ENCODE data around the gene GPRIN1. TPM values are rescaled to one million over a fixed set of nuclear protein-coding genes. Genes with fewer than 3 reads are reported as not detected.
"Not testable (repeated sequence)": the region's sequence is repeated elsewhere in the genome, so short reads cannot be mapped to it uniquely, and the experiment has no call there.

The GPRIN1 gene
- polyA plus RNA-seq, 5 donors, result 0.72 to 1.2 (median 1.0) TPM

DNA sequence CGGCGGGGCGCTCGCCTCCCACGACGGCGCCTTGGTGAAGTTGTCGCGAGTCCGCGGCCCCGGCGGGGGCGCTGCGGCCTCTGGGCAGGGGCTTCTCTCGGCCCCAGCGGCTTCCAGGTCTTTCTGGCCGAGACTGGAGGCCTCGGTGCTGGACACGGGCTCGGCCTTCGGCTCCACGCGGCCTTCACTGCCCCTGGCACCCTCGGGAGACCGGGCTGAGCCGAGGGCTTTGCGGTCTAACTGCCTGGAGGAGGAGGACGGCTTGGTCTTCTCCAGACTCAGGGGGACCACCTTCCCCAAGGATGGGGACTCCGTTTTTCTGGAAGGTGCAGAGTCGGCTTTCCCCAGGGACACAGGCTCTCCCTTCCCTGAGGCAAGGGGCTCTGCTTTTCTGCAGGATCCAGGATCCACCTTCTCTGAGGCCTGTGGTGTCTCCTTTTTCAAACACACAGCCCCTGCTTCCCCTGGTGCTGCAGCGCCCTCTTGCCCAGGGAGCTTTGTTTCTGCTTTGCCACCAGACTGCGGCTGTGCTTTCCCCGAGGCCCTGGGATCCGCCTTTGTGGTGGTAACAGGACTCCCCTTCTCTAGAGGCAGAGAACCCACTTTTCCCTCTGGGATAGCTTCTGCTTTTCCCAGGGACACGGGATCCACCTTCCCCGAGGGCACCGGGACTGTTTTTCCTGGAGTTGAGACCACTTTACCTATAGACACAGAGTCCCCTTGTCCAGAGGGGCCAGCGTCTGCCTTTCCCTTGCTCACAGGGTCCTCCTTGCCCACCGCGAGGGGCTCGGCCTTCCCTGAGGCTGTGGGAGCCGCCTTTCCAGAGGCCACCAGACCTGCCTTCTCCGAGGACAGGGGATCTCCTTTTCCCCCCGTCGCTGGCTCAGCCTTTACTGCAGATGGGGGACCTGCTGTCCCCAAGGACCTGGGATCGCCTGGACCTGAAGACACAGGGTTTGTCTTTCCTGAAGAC is 12.3 kb downstream of the GPRIN1 start:
- no peak for DNase-seq

DNA sequence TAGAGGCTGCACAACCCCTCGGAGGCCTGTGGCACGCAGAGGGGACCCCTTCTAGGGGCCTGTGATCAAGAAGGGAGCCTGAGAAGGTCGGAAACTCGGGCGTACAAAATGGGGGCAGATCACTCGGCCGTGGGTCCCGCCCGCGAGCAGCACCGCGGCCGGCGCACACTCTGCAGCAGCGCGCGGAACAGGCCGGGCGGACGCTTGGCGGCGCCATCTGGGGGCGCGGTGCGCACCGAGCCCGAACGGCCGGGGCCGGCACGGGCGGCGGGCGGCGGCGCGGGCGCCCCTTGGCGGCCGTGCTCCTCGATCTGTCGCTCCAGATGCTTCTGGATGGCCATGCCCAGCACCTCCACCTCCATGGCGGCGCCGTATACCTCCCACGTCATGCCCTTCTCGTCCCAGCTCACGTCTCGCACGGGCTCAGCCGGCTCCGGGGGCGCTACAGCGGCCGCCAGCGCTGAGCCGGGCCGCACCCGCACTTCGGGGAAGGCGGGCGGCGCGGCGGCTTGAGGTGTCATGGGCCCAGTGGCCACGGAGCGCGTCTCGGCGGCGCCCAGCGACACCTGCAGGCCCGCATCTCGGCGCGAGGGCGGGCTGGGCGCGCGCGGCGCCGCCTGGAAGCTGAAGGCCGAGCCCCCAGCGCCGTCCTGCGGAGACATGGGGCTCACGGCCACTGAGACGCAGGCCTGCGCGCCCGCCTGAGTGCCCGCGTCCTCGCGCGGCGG is 13.1 kb downstream of the GPRIN1 start:
- DNase-seq, result peak in 1 of 2 donors; percentile 35

DNA sequence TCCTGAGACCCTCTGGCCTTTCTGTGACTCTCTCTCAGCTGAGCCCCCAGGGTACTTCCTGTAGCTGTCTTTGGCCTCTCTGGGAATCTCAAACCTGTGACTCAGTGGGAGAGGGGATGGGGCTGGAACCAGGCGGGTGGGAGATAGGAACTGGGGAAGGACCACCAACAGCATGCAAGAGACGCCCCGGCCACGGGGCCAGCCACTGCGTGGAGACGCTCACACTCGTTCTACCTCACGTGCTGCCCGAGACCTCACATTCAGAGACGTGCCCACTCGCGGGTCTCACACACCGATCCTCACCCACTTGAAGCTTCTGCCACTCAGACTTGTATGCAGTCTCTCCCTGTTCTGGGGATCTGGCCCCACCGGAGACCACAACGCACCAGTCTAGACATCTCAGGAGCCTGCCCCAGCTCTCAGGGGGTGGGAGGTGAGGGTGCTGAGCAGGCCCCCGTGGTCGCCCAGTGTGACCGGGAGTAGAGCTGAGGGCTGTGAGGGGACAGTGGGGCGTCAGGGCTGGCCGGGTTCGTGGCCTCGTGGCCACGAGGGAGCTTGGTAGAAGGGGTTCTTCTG is 13.8 kb downstream of the GPRIN1 start:
- no peak for DNase-seq

DNA sequence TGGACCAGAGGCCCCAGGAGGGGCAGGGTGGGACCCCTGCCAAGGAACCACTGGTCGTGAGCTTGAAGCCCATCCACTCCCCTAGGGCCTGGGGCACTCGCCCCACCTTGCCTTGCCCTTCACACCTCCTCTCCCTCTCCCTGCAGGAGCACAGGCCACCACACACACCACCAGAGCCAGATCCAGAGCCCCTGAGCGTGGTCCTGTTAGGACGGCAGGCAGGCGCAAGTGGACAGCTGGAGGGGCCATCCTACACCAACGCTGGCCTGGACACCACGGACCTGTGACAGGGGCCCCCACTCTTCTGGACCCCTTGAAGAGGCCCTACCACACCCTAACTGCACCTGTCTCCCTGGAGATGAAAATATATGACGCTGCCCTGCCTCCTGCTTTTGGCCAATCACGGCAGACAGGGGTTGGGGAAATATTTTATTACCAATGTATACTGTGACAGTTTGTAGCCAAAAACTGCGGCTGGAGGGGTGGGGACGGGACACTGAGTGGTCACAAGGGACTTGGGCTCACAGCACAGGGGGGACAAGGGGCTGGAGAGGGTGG is 14.5 kb downstream of the GPRIN1 start:
- DNase-seq, result no peak

DNA sequence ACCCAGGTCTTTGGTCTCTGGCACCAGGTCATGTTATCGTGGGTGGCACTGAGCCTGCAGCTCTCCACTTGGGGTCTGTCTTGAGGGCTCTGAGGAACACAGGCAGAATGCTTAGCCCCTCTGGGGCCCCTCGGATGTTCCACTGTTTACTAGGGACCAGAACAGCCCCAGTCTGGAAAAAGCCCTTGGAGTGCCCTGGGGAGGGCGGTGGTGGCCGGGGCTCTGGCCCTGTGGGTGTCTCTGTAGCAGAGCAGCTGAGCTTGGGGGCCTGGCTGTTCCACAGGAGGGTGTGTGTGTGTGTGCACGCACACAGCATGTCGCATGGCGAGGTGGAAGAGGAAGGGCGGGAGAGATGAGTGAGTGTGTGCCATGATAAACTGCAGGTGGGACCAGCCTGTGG is 15.4 kb downstream of the GPRIN1 start:
- DNase-seq, result no peak

DNA sequence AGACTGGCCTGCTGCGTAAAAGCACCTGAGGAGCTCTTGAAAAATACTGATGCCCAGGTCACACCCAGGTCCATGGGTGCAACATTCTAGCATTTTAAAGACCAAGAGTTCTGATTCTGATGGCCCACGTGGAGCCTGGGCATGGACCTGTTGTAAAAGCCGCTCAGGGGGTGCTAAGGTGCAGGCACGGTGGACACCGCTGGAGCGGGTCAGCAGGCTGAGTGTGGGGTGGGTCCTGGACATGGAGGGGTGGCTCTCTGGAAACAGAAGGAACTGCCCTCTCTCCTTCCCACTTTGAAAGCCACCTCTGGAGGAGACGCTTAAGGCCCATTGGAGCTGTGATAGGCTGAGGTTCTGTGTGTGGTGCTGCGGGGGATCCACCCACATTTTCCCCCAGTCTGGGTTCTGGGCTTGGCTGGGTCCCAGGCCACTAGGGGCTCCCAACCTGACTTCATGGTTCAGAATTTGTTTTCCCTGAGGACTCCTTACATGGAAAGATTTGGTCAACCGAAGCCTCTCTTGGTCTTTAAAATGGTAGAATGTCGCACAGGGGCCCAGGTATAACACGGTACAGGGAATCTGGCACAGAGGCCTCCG is 16.6 kb downstream of the GPRIN1 start:
- DNase-seq, result no peak

DNA sequence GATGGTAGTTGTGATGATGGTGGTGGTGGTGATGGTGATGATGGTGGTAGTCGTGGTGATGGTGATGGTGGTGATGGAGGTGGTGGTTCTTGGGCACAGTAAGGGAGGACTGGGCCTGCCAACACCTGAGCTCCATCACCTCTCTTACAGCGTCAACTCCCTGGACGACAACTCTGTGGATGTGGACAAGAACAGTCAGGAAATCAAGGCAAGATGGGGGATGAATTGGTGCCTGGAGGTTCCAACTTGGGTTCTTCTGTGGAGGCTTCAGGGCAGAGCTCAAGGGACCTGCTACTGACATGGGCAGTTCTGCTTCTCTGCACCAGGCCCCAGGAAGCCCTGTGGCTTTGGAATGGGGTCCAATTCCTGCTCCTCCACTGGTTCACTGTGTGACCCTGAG is 17.4 kb downstream of the GPRIN1 start:
- DNase-seq, result no peak

DNA sequence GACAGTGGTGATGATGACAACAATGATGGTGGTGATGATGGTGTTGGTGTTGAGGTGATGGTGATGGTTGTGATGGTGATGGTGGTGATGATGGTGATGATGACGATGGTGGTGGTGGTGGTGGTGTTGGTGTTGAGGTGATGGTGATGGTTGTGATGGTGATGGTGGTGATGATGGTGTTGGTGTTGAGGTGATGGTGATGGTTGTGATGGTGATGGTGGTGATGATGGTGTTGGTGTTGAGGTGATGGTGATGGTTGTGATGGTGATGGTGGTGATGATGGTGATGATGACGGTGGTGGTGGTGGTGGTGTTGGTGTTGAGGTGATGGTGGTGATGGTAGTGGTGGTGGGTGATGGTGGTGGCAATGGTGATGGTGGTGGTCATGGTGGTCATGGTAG is 18.3 kb downstream of the GPRIN1 start:
- DNase-seq, result not testable (repeated sequence)

DNA sequence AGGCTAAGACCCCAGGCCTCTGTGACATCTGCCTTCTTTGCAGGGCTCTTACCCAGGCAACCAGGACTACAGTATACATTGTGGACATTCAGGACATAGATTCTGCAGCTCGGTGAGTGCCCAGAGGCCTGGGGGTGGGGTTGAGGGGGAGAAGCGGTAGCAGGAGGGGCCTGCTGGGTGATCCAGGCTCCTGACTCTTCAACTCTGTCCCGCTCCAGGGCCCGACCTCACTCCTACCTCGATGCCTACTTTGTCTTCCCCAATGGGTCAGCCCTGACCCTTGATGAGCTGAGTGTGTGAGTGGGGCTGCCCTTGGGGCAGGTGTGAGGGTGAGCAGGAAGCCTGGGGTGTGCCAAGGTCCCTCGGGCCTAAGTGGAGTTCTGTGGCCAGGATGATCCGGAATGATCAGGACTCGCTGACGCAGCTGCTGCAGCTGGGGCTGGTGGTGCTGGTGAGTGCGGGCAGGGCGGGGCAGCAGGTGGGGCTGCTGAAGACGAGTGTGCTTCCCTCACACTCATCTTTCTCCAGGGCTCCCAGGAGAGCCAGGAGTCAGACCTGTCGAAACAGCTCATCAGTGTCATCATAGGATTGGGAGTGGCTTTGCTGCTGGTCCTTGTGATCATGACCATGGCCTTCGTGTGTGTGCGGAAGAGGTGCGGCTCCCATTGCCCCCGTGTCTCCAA is 19.8 kb downstream of the GPRIN1 start:
- no peak for DNase-seq

DNA sequence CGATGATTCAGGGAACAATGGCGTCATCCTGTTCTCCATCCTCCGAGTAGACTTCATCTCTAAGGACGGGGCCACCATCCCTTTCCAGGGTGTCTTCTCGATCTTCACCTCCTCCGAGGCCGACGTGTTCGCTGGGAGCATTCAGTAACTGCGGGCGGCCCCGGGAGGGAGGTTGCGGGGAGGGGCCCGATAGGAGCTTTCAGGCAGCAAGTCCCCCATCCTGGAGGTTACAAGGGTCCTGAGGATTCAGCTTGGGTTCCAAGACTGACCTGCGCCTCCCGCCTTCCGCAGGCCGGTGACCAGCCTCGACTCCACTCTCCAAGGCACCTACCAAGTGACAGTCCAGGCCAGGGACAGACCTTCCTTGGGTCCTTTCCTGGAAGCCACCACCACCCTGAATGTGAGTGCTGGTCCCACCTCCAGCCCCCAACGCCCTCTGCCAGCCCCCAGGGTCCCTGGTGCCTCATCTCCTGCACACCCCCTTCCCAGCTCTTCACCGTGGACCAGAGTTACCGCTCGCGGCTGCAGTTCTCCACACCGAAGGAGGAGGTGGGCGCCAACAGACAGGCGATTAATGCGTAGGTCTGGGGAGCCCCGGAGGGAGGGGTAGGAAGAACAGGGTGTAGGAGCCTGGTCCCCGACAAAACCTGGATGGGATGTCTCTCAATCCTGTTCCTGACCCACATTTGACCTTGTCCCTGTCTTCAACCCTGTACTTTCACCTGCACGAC is 20.8 kb downstream of the GPRIN1 start:
- no peak for DNase-seq

DNA sequence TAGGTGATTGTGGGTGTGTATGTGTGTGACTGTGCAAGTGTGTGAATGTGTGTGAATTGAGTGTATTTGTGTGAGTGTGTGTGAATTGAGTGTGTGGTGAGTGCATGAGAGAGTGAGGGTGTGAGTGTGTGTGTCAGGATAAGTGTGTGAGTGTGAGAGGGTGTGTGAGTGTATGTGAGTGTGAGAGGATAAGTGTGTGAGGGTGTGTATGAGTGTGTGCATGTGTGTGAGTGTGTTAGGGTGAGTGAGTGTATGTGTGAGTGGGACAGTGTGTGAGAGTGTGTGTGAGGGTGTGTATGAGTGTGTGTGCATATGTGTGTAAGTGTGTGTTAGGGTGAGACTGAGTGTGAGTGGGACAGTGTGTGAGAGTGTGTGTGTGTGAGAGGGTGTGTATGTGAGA is 21.7 kb downstream of the GPRIN1 start:
- DNase-seq, result no peak

DNA sequence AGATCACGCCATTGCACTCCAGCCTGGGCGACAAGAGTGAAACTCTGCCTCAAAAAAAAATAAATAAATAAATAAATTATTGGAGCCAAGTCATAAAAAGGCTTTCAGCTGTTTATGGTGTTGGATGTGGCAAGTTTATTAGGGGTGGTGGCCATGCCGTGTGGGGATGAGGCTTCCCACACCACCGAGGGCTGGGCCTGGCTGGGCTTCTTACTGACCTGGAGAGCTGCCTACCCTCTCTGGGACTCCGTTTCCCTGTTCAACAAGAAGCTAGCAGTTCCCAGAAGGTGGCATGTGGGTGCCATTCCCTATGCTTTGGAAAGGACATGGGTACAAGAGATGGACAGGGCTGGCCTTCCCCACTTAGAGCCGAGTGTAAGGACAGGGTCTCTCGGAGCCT is 22.6 kb downstream of the GPRIN1 start:
- DNase-seq, result no peak

DNA sequence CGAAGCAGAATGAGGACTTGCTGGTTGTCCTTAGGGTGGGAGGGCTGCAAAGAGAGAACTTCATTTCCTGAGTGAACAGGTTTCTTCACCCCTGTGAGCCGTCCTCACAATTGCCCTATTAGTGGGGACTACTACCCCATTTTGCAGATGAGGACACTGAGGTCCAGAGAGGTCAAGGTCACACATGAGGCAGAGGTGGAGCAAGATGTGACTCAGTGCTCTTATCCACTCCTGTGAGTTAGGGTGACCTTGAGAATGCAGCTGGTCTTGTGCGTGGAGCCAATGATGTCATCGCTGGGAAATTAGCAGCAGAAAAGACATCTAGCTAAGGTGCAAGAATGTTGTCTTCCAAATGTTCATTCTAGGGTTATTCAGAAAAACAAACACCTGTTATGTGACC is 26.9 kb downstream of the GPRIN1 start:
- no peak for DNase-seq

DNA sequence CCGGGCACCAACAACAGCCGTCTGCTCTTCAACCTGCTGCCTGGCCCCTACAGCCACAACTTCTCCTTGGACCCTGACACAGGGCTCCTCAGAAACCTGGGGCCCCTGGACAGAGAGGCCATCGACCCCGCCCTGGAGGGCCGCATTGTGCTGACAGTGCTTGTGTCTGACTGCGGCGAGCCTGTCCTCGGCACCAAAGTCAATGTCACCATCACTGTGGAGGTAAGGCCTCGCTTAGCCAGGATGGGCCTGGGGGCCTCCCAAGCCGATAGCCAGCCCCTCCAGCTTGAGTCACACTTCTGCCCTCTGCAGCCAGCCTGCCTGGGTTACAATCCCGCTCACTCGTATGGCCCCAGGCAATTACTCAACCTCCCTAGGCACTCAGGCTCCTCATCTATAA is 28.6 kb downstream of the GPRIN1 start:
- DNase-seq, result no peak

DNA sequence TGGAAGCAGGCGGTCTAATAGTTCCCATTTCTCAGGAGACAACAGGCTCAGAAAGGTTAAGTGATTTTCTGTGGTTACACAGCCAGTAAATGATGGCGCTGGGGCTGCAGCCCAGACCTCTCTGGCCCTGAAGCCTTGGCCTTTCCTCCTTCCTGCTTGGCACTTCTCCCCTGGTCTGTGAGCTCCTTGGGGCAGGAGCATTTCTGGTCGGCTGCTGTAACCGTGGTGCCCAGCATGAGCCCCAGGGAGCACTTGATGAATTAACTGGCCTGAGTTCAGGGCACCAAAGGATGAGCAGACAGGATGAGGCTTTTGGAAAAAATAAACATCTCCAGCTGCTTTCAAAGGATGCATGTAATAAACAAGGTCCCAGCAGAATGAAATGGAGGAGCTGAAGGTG is 30.6 kb downstream of the GPRIN1 start:
- no peak for DNase-seq

DNA sequence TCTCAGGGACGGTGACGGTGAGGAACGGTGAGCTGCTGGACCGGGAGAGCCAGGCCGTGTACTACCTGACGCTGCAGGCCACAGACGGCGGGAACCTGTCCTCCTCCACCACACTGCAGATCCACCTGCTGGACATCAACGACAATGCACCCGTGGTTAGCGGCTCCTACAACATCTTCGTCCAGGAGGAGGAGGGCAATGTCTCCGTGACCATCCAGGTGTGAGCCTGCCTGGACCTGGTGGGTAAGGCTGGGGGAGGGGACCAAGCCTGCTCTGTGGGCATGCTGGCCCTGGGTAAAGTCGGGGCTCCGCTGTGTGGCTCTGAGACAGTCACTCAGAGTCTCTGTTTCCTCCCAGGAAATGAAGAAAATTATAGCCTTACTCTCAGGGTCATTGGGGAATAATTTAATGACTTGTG is 31.6 kb downstream of the GPRIN1 start:
- no peak for DNase-seq

DNA sequence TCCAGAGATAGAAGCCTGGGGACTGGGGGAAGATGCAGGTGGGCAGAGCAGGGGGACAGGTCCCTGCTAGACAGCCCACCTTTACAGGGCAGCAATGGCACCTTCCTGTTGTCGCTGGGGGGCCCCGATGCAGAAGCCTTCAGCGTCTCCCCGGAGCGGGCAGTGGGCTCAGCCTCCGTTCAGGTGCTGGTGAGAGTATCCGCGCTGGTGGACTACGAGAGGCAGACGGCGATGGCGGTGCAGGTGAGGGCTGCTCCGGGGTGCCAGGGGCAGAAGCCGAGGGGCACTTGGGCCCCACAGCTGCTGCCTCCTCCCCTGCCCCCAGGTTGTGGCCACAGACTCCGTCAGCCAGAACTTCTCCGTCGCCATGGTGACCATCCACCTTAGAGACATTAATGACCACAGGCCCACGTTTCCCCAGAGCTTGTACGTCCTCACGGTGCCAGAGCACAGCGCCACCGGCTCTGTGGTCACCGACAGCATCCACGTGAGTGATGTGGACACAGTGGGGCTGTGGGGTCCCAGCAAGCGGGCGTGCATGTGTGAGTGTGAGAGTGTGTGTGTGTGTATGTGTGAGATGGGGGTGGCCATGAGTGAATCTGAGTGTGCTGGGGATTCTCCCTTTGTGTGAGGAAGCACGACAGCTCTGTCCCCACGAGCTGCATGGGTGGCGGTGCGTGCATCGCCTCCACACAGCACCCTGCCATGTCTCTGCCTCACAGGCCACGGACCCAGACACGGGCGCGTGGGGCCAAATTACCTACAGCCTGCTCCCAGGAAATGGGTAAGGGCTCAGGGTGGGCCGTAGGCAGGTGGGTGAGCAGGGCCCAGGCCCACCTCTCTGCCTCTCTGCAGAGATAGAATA is 32.4 kb downstream of the GPRIN1 start:
- no peak for DNase-seq

DNA sequence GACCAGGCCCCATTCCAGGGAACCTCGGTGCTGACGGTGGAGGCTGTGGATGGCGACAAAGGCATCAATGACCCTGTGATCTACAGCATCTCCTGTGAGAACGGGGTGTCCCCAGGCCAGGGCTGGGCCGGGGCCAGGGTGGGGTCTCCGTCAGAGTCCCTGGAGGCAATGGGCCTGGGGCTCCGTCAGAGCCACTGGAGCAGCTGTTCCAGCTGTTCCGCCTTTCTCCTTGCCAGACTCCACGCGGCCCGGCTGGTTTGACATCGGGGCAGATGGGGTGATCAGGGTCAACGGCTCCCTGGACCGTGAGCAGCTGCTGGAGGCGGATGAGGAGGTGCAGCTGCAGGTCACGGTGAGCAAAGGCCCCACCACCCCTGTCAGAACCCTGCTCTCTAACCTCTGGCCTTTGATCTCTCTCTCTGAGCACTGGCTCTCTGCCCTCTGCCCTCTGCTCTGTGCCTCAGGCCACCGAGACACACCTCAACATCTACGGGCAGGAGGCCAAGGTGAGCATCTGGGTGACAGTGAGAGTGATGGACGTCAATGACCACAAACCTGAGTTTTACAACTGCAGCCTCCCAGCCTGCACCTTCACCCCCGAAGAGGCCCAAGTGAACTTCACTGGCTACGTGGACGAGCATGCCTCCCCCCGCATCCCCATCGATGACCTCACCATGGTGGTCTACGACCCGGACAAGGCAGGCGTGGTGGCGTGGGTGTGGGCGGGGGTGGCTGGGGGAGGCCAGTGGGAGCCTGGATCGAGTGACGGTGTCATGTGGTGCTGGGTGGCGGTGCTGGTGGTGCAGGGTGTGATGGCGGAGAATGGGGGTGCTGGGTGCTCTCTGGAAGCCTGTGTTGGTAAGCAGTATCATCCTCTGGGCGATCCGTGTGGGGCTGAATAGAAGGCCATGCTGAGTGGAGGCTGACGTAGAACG is 34.2 kb downstream of the GPRIN1 start:
- no peak for DNase-seq
